GM12801 (cell line): ENCODE results near the gene COL10A1.

Experiments used
- TF ChIP-seq, protein P1 (sequence below): IDR thresholded peaks from one replicate; pipeline ENCODE4 v1.5.1; 2011; ENCODE audit warnings: control low read depth; ENCODE audit not compliant: insufficient read length; ENCODE audit errors: extremely low read depth

Gene COL10A1

DNA sequence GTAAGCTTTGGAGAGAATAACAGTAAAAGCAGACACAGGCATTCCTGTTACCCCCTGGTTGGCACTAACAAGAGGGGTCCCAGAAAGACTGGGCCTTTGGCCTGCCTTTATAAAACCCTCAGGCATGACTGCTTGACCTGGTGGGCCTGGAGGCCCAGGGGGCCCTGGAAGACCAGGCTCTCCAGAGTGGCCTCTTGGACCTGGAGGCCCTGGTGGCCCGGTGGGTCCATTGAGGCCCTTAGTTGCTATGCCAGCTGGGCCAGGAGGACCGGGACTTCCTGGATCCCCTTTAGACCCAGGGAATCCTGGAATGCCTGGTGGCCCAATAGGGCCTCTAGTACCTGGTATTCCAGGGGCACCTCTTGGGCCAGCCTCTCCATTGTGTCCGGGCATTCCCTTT lies 5.5 kb downstream of the COL10A1 start:
- TF ChIP-seq, protein P1, sequence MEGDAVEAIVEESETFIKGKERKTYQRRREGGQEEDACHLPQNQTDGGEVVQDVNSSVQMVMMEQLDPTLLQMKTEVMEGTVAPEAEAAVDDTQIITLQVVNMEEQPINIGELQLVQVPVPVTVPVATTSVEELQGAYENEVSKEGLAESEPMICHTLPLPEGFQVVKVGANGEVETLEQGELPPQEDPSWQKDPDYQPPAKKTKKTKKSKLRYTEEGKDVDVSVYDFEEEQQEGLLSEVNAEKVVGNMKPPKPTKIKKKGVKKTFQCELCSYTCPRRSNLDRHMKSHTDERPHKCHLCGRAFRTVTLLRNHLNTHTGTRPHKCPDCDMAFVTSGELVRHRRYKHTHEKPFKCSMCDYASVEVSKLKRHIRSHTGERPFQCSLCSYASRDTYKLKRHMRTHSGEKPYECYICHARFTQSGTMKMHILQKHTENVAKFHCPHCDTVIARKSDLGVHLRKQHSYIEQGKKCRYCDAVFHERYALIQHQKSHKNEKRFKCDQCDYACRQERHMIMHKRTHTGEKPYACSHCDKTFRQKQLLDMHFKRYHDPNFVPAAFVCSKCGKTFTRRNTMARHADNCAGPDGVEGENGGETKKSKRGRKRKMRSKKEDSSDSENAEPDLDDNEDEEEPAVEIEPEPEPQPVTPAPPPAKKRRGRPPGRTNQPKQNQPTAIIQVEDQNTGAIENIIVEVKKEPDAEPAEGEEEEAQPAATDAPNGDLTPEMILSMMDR, result no peak

DNA sequence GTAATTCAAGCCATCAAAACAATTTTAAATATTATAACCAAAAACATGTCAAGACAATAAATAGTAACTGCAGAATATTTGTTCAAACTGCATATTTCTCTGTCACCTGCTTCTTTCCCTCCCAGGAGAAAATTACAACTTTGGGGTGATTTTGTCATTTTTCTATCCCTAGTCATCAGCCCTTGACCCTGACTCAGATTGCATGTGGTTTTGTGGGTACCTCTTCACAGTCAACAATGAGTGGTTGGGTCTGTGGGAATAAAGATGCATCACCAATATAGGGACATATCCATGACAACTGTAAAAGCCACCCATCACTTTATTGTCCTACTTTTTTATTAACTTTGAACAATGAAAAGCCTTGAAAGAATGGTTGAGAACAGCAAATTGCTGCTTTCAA lies 7.3 kb downstream of the COL10A1 start:
- TF ChIP-seq, protein P1, result no peak

DNA sequence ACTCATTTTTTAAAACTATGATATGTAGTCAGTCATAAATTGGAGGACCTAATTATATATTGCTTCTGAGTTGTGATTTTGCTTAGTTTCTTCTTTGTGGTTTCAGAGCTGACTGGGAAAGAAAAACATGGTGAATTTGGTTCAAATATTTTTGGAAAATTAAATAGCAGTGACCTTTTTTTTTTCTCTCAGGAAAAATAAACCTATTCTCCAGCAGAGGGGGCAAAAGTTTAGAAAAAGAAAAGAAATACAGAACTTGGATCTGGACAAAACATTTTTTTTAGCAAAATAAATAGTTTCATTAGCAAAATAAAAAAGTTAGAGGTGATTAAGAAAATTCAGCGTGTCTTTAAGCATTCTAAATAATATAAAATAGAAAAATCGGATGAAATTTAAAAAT lies 10.2 kb downstream of the COL10A1 start:
- TF ChIP-seq, protein P1, result no peak

DNA sequence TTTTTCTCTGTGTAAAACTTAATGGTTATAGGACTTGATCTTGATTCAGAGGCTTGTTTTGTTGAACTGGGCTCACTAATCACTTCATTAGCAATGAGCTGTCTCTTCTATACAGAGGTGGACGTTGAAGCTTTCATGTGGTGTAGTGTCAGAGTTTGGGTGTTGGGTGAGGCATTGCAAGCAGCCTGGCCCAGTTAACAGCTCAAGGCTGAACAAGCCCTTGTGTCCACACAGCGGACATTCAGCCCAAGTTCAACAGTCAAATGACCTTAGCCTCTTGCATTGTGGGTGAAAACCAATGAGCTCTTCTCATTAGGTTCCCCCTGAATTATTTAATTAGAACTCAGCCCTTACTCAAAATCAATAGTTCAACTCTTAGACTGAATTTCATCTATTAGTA lies 12.5 kb downstream of the COL10A1 start:
- TF ChIP-seq, protein P1, result no peak

DNA sequence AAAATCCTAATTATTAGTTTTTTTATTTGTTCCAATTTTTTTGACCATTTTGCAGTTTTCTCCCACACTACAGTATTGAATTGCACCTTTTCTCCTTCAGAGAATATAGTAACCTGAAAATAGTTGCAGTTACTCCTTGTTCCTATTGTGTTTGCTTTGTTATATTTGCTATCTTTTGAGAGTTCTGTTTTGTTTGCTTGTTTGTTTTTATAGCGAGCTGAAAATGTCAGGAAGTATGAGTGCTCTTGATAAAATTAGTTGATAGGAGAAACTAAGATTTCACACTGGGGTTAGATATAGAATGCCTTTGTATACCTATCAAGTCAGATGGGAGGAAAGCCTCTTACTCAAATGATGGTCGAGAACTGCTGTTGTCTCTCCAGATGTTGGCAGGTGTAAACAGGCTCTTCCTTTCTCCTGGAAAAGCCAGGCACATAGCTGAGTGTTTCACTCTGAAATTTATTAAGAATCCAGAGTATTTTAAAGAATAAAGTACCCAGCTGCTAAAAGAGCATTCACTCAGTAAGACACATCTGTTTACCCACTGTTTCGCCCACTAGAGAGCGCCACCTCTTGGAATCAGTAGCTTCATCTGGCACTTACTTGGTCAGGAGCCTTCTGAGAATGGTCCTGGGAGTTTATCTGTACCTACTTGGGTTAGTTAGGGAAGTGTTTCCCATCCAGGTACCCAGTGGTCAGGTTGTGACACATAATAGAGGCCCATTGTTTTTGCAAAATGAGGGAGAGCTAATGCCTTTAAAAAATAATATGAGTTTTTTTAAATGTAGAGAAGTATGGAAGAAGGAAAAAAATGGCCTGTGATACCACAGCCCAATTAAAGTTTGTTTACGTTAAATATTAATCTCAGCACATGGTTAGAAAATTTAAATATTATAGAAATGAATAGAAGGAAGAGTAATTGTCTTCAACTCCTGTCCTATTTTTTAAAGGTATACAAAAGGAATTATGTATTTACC lies 14.1 kb downstream of the COL10A1 start:
- TF ChIP-seq, protein P1, result no peak

DNA sequence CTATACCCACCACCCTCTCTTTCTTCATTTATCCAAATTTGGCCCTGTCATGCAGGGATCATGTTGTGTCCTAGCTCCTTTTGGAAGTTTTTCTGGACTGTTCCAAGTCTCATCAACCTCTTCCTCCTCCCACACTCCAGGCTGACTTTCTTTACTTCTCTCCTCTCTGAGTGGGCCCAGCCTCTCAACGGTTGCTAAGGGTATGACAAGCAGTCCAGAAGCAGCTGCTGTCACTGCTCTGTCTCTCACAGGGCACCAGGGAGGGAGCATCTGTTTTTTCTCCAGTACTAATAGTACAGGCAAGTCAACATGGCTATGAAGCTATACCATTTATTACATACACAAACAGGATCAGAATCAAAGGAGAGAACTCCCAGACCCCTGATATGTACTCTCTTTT lies 17.1 kb downstream of the COL10A1 start:
- TF ChIP-seq, protein P1, result no peak

DNA sequence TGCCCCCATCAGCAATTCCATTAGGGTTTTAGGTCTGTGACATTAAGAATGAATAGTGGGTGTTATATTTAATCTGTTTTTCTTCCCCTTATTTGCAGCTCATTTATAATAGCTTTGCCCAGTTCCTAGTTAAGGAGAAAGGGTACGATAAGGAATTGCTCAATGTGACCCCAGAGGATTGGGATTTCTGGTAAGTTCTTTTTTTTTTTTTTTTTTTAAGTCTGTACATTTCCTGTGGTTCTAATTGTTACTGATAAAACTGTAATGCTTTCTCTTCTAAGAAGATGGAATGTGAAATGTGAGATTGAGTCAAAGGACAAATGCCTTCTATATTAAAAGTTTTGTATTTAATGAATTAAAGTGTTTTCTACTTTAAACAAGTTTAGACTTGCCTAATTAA lies 19.8 kb downstream of the COL10A1 start:
- TF ChIP-seq, protein P1, result no peak
